SK-N-SH treated with all-trans-retinoic acid at 6 μM for 48 hours (cell line): ENCODE results near the gene HOXB4.

Source experiments
- ARNTL ChIP-seq: fragments of 450-650 bp; formaldehyde crosslinking; IDR thresholded peaks from 2 replicates; pipeline ENCODE4 v1.5.0; 2020; ENCODE audit warnings: low read depth, mild to moderate bottlenecking, moderate library complexity, borderline replicate concordance
- CREB5 ChIP-seq: fragments of 250-450 bp; sonication (Bioruptor Pico); IDR thresholded peaks from 2 replicates; pipeline ENCODE4 v1.5.1; 2020; ENCODE audit warnings: low read depth, mild to moderate bottlenecking, moderate library complexity
- POU6F1 ChIP-seq: fragments of 250-450 bp; sonication (Bioruptor Pico); IDR thresholded peaks from 2 replicates; pipeline ENCODE4 v1.8.0; 2021; ENCODE audit warnings: low read depth, mild to moderate bottlenecking, moderate library complexity, borderline replicate concordance
- RARB ChIP-seq: fragments of 250-450 bp; sonication (Bioruptor Pico); IDR thresholded peaks from 2 replicates; pipeline ENCODE4 v1.8.0; 2021; ENCODE audit warnings: mild to moderate bottlenecking, moderate library complexity
- TOX ChIP-seq: fragments of 250-450 bp; sonication (Bioruptor Pico); IDR thresholded peaks from 2 replicates; pipeline ENCODE4 v1.8.0; 2021; ENCODE audit warnings: mild to moderate bottlenecking, moderate library complexity, borderline replicate concordance
- TSHZ2 ChIP-seq: fragments of 250-450 bp; sonication (Bioruptor Pico); IDR thresholded peaks from 2 replicates; pipeline ENCODE4 v1.5.0; 2020; ENCODE audit warnings: mild to moderate bottlenecking, moderate library complexity
- ZC3H10 ChIP-seq: fragments of 250-450 bp; sonication (Bioruptor Pico); IDR thresholded peaks from 2 replicates; pipeline ENCODE4 v1.5.1; 2021; ENCODE audit warnings: mild to moderate bottlenecking, moderate library complexity
- ZFP3 ChIP-seq: fragments of 250-450 bp; sonication (Bioruptor Pico); IDR thresholded peaks from 2 replicates; pipeline ENCODE4 v1.5.0; 2020; ENCODE audit warnings: mild to moderate bottlenecking, moderate library complexity
- ZFP30 ChIP-seq: fragments of 450-650 bp; formaldehyde crosslinking; IDR thresholded peaks from 2 replicates; pipeline ENCODE4 v1.5.0; 2022; ENCODE audit warnings: mild to moderate bottlenecking, moderate library complexity

GRCh38 chr17:48624544-48625494 lies 46.7 kb upstream of the HOXB4 start:
- TF ChIP-seq ZFP30 (no peak), ZFP3 (no peak), ZC3H10 (CRISPR knock-in tag) (no peak), TOX (CRISPR knock-in tag) (no peak), POU6F1 (no peak), CREB5 (no peak), RARB (CRISPR knock-in tag) (no peak), TSHZ2 (CRISPR knock-in tag) (no peak), ARNTL (no peak)
